GM19023 (cell line): Measurements from ENCODE around the gene RPS15.
"Not testable (repeated sequence)": the region's sequence is repeated elsewhere in the genome, so short reads cannot be mapped to it uniquely, and the experiment has no call there.

ENCODE experiments used
- ATAC-seq: cut with Tn5 transposase; IDR thresholded peaks from one replicate; pipeline ENCODE4 v1.9.1; 2021; ENCODE audit warnings: mild to moderate bottlenecking, moderate library complexity; ENCODE audit not compliant: unreplicated experiment

RPS15 gene

GRCh38 chr19:1433119-1434039 is 4.8 kb upstream of the RPS15 start:
- ATAC-seq, result no peak

- ATAC-seq, result no peak
Observed at GRCh38 chr19:1434040-1434366, 4.2 kb upstream of the RPS15 start.

- ATAC-seq, result no peak
Observed at GRCh38 chr19:1434577-1435060, 3.6 kb upstream of the RPS15 start.

GRCh38 chr19:1435378-1435989 is 2.7 kb upstream of the RPS15 start:
- no peak for ATAC-seq

- ATAC-seq, result no peak
Observed at GRCh38 chr19:1437609-1438008, 587 bp upstream of the RPS15 start.

GRCh38 chr19:1438933-1439354 is 748 bp downstream of the RPS15 start:
- ATAC-seq, result no peak

GRCh38 chr19:1439525-1440417 is 1.6 kb downstream of the RPS15 start:
- not testable (repeated sequence) for ATAC-seq

GRCh38 chr19:1440418-1440801 is 2.2 kb downstream of the RPS15 start:
- ATAC-seq, result no peak

GRCh38 chr19:1441022-1441426 is 2.8 kb downstream of the RPS15 start:
- ATAC-seq, result no peak

GRCh38 chr19:1441677-1442438 is 3.7 kb downstream of the RPS15 start:
- no peak for ATAC-seq

- ATAC-seq, result peak; percentile 73
Observed at GRCh38 chr19:1445185-1445931, 7.2 kb downstream of the RPS15 start.

- no peak for ATAC-seq
Observed at GRCh38 chr19:1445932-1446712, 7.9 kb downstream of the RPS15 start.

- no peak for ATAC-seq
Observed at GRCh38 chr19:1446713-1447481, 8.7 kb downstream of the RPS15 start.

GRCh38 chr19:1447504-1447903 is 9.3 kb downstream of the RPS15 start:
- ATAC-seq, result no peak

GRCh38 chr19:1447944-1448343 is 9.7 kb downstream of the RPS15 start:
- no peak for ATAC-seq

- ATAC-seq, result no peak
Observed at GRCh38 chr19:1449467-1450442, 11.6 kb downstream of the RPS15 start, which contains the start of gene APC2. Gene APC2 (plus strand): TSS chr19:1450121. CDS start chr19:1453002, 2,881 bp downstream.
